ENCODE results near the gene ITGA8. TPM values are rescaled to one million over a fixed set of nuclear protein-coding genes. Genes with fewer than 3 reads are reported as not detected.

ITGA8 gene
- total RNA-seq, 1 experiment from 2014 or later, result not detected

GRCh38 chr10:15464381-15464780 is 255.3 kb downstream of the ITGA8 start:
- no peak for DNase-seq (ENCODE audit: low spot score)

Other genes with a start within 250 kb of the ITGA8 start
- gene MINDY3, start 140.6 kb upstream of the ITGA8 start, total RNA-seq (2014; rRNA removed; shearing (Covaris generic)), result 6.3 and 8.8 TPM in 2 replicates